Measurements from ENCODE around the gene ARHGAP26.

Gene ARHGAP26

GRCh38 chr5:143063175-143063970, 293.2 kb downstream of the ARHGAP26 start:
- DNase-seq (ENCODE audit: low spot score), result no peak

- no peak for DNase-seq (ENCODE audit: low spot score)
These were observed 294.1 kb downstream of the ARHGAP26 start for GRCh38 chr5:143064218-143064641.

GRCh38 chr5:143064676-143065075, 294.5 kb downstream of the ARHGAP26 start:
- DNase-seq (ENCODE audit: low spot score), result no peak

- DNase-seq (ENCODE audit: low spot score), result no peak
These were observed 295.2 kb downstream of the ARHGAP26 start for GRCh38 chr5:143065185-143065965.

GRCh38 chr5:143065996-143066522, 295.9 kb downstream of the ARHGAP26 start:
- no peak for DNase-seq (ENCODE audit: low spot score)

- DNase-seq (ENCODE audit: low spot score), result no peak
These were observed 296.5 kb downstream of the ARHGAP26 start for GRCh38 chr5:143066556-143067281.

- no peak for DNase-seq (ENCODE audit: low spot score)
These were observed 298.5 kb downstream of the ARHGAP26 start for GRCh38 chr5:143068712-143069111.

GRCh38 chr5:143071927-143072326, 301.8 kb downstream of the ARHGAP26 start:
- no peak for DNase-seq (ENCODE audit: low spot score)

GRCh38 chr5:143072734-143073133, 302.6 kb downstream of the ARHGAP26 start:
- DNase-seq (ENCODE audit: low spot score), result no peak

GRCh38 chr5:143073766-143074165, 303.6 kb downstream of the ARHGAP26 start:
- DNase-seq (ENCODE audit: low spot score), result no peak

- no peak for DNase-seq (ENCODE audit: low spot score)
These were observed 304.3 kb downstream of the ARHGAP26 start for GRCh38 chr5:143074414-143074996.

GRCh38 chr5:143076377-143076776, 306.2 kb downstream of the ARHGAP26 start:
- no peak for DNase-seq (ENCODE audit: low spot score)

GRCh38 chr5:143077453-143078103, 307.4 kb downstream of the ARHGAP26 start:
- DNase-seq (ENCODE audit: low spot score), result no peak

- DNase-seq (ENCODE audit: low spot score), result no peak
These were observed 308.1 kb downstream of the ARHGAP26 start for GRCh38 chr5:143078313-143078712.

GRCh38 chr5:143078971-143079370, 308.8 kb downstream of the ARHGAP26 start:
- DNase-seq (ENCODE audit: low spot score), result no peak

GRCh38 chr5:143080407-143080806, 310.2 kb downstream of the ARHGAP26 start:
- DNase-seq (ENCODE audit: low spot score), result no peak

- DNase-seq (ENCODE audit: low spot score), result no peak
These were observed 310.8 kb downstream of the ARHGAP26 start for GRCh38 chr5:143080982-143081381.

- no peak for DNase-seq (ENCODE audit: low spot score)
These were observed 312.8 kb downstream of the ARHGAP26 start for GRCh38 chr5:143083006-143083405.

- DNase-seq (ENCODE audit: low spot score), result no peak
These were observed 314.2 kb downstream of the ARHGAP26 start for GRCh38 chr5:143084407-143084806.

GRCh38 chr5:143085319-143085917, 315.2 kb downstream of the ARHGAP26 start:
- no peak for DNase-seq (ENCODE audit: low spot score)

GRCh38 chr5:143086546-143086907, 316.4 kb downstream of the ARHGAP26 start:
- DNase-seq (ENCODE audit: low spot score), result no peak
